Astrocyte (in vitro differentiated cells and primary cell): ENCODE data around the gene TBCA.

Source experiments
- CTCF ChIP-seq: IDR thresholded peaks from 2 replicates; pipeline ENCODE4 v1.5.1; 2011; ENCODE audit warnings: low read depth, mild to moderate bottlenecking, inconsistent platforms, low read length, moderate library complexity; ENCODE audit not compliant: insufficient read depth
- EZH2 ChIP-seq: IDR thresholded peaks from 2 replicates; pipeline ENCODE4 v1.6.1; 2012; ENCODE audit warnings: mild to moderate bottlenecking, low read length, inconsistent platforms; ENCODE audit not compliant: insufficient read depth

GRCh38 chr5:77709993-77710685 is 66.0 kb downstream of the TBCA start:
- TF ChIP-seq CTCF (no peak), EZH2 (no peak)
